ENCODE results near the gene EIPR1. TPM values are rescaled to one million over a fixed set of nuclear protein-coding genes. Genes with fewer than 3 reads are reported as not detected.

EIPR1 gene
- polyA plus RNA-seq, 2 of the 4 experiments (the other 2 are of a cell fraction) = 55.0 to 65.0 TPM

- Histone ChIP-seq H3K27ac (no peak overlapping the region), H3K4me3 (no peak overlapping the region), H3K4me2 (no peak overlapping the region), H3K9me3 (no peaks in the 10 kb centered on the region), H3K4me1 (no peaks in the 10 kb centered on the region)
- ChIA-PET POLR2A (no interaction called here), CTCF (no interaction called here)
- DNase-seq (ENCODE audit: low read depth in 1 of 2, low spot score in 1 of 2) (no peak), FAIRE-seq (no peak), ATAC-seq (no peak)
- 93% methylated on average over 6 of the region's 6 CpGs for WGBS (ENCODE audit: missing lambda C conversion rate)
- TF ChIP-seq NR3C1 (IDR thresholded peaks at IDR 0.05) (no peak), RAD21 (conservative IDR thresholded peaks at IDR 0.05 in 1 of 2, IDR thresholded peaks at IDR 0.05 in 1 of 2) (no peak), CTCF (IDR thresholded peaks at IDR 0.05) (no peak), JUN (IDR thresholded peaks at IDR 0.05) (no peak), CEBPB (IDR thresholded peaks at IDR 0.05) (peak; percentile 67 to 87; a peak in 3 of 4 replicates), FOSB (CRISPR knock-in tag; IDR thresholded peaks at IDR 0.05) (no peak), MAZ (IDR thresholded peaks at IDR 0.05; ENCODE audit: borderline replicate concordance, low read depth, low read length) (no peak)
These were observed 164.6 kb downstream of the EIPR1 start for GRCh38 chr2:3212984-3213383.

GRCh38 chr2:3212061-3212362, 165.6 kb downstream of the EIPR1 start:
- CTCF ChIA-PET = interaction anchor here (0.6 kb wide), 1 partner anchor 650 kb away, joined by 3 read pairs; no protein-coding TSS in a partner anchor
- no peak overlapping the region for H3K27ac ChIP-seq
- no peak overlapping the region for H3K4me2 ChIP-seq
- ATAC-seq (no peak), DNase-seq (ENCODE audit: low read depth in 1 of 2, low spot score in 1 of 2) (no peak), FAIRE-seq (no peak)
- POLR2A ChIA-PET = no interaction called here
- no peaks in the 10 kb centered on the region for H3K9me3 ChIP-seq
- H3K4me1 ChIP-seq = no peaks in the 10 kb centered on the region
- H3K4me3 ChIP-seq = no peak overlapping the region
- TF ChIP-seq RNF2 (IDR thresholded peaks at IDR 0.05; ENCODE audit: borderline replicate concordance, low read depth) (no peak), JUNB (IDR thresholded peaks at IDR 0.05) (no peak), MAFK (IDR thresholded peaks at IDR 0.05; ENCODE audit: partially characterized antibody) (peak; percentile 68), MYC (IDR thresholded peaks at IDR 0.05; ENCODE audit: borderline replicate concordance, low read length) (no peak), HOXB13 (CRISPR knock-in tag; IDR thresholded peaks at IDR 0.05; ENCODE audit: low read depth) (no peak)
- WGBS (ENCODE audit: missing lambda C conversion rate) = 94% methylated on average over 5 of the region's 5 CpGs

GRCh38 chr2:3211256-3212060, 166.2 kb downstream of the EIPR1 start:
- H3K27ac ChIP-seq = no peak overlapping the region
- DNase-seq (ENCODE audit: low read depth in 1 of 2, low spot score in 1 of 2) = no peak
- H3K4me2 ChIP-seq = no peak overlapping the region
- FAIRE-seq = no peak
- no peaks in the 10 kb centered on the region for H3K4me1 ChIP-seq
- no peak for ATAC-seq
- 86% methylated on average over 26 of the region's 26 CpGs for WGBS (ENCODE audit: missing lambda C conversion rate)
- ChIA-PET POLR2A (no interaction called here), CTCF (interaction anchor here (0.6 kb wide), 1 partner anchor 649 kb away, joined by 3 read pairs; no protein-coding TSS in a partner anchor)
- H3K9me3 ChIP-seq = no peaks in the 10 kb centered on the region
- no peak overlapping the region for H3K4me3 ChIP-seq
- TF ChIP-seq EHF (CRISPR knock-in tag; IDR thresholded peaks at IDR 0.05) (no peak), REST (IDR thresholded peaks at IDR 0.05) (no peak), MAX (IDR thresholded peaks at IDR 0.05) (no peak), E2F6 (IDR thresholded peaks at IDR 0.05; ENCODE audit: borderline replicate concordance, low read depth) (no peak), ZC3H11A (IDR thresholded peaks at IDR 0.05) (no peak), POLR2AphosphoS2 (conservative IDR thresholded peaks at IDR 0.05; ENCODE audit: low read length) (no peak), HOXB5 (CRISPR knock-in tag; IDR thresholded peaks at IDR 0.05) (no peak), BHLHE40 (IDR thresholded peaks at IDR 0.05; ENCODE audit: low read depth, low read length) (no peak), MAFK (IDR thresholded peaks at IDR 0.05; ENCODE audit: partially characterized antibody) (no peak), BCL3 (IDR thresholded peaks at IDR 0.05) (no peak), NPAS2 (CRISPR knock-in tag; IDR thresholded peaks at IDR 0.05; ENCODE audit: borderline replicate concordance) (no peak), GATA3 (IDR thresholded peaks at IDR 0.05; ENCODE audit: borderline replicate concordance) (no peak), FOXS1 (CRISPR knock-in tag; IDR thresholded peaks at IDR 0.05) (no peak), ELK1 (IDR thresholded peaks at IDR 0.05; ENCODE audit: low read depth, low read length) (no peak)
